GM12892 (cell line): ENCODE measurements around the gene CFAP298.

Experiments used
- POLR2A ChIP-seq: IDR thresholded peaks from 2 replicates; pipeline ENCODE4 v1.6.1; 2011; ENCODE audit warnings: low read depth, low read length, control low read depth
- POLR2AphosphoS5 ChIP-seq: IDR thresholded peaks from 2 replicates; pipeline ENCODE4 v1.6.1; 2011; ENCODE audit warnings: low read depth, low read length, control low read depth
- TAF1 ChIP-seq: IDR thresholded peaks from 2 replicates; pipeline ENCODE4 v1.6.1; 2011; ENCODE audit warnings: low read depth, mild to moderate bottlenecking, control low read depth, low read length, borderline replicate concordance

GRCh38 chr21:32574946-32575925, 36.9 kb downstream of the CFAP298 start:
- no peak for TF ChIP-seq POLR2A
- TF ChIP-seq POLR2AphosphoS5: no peak
- TF ChIP-seq TAF1: no peak
